H1 (cell line): Measurements from ENCODE around the gene ALK. TPM values are rescaled to one million over a fixed set of nuclear protein-coding genes. Genes with fewer than 3 reads are reported as not detected.

ENCODE experiments used
- CTCF ChIA-PET: fragments of 300-600 bp; sonication (Branson Sonifier 250); formaldehyde crosslinking; loops from one replicate; lab custom pipeline; 2021; ENCODE audit not compliant: partially characterized antibody; lab: Charles Lee
- POLR2A ChIA-PET: fragments of 300-600 bp; sonication (Branson Sonifier 250); formaldehyde crosslinking; loops from one replicate; lab custom pipeline; 2021; ENCODE audit warnings: inconsistent platforms; ENCODE audit not compliant: partially characterized antibody; lab: Charles Lee
- DNase-seq, 2 experiments: peaks; one replicate each; pipeline versions ENCODE4 v3.0.0 to v3.0.0-alpha.2; 2010 to 2022; ENCODE audit warnings: low spot score in 2 of 2, low read depth in 1 of 2, mixed read lengths in 1 of 2
- FAIRE-seq: peaks from 2 replicates; lab custom pipeline; 2011; peaks lifted over from hg19 to GRCh38; lab: Jason Lieb, UNC
- H2AFZ ChIP-seq: 2 replicates; pipeline ENCODE4 v1.8.1; 2012; ENCODE audit warnings: low read length, inconsistent platforms
- H2AK5ac ChIP-seq: 2 replicates; pipeline ENCODE4 v1.6.1; 2013; ENCODE audit warnings: low read depth, low read length
- H2BK120ac ChIP-seq: replicated peaks from 2 replicates; pipeline ENCODE3; 2013; ENCODE audit warnings: low read depth, low read length, inconsistent platforms
- H2BK12ac ChIP-seq: 2 replicates; pipeline ENCODE4 v1.6.1; 2013; ENCODE audit warnings: low read depth, low read length
- H2BK15ac ChIP-seq: 2 replicates; pipeline ENCODE4 v1.6.1; 2013; ENCODE audit warnings: low read length
- H2BK20ac ChIP-seq: 2 replicates; pipeline ENCODE4 v1.6.1; 2013; ENCODE audit warnings: low read length
- H2BK5ac ChIP-seq: 2 replicates; pipeline ENCODE4 v1.6.1; 2013; ENCODE audit warnings: low read depth, low read length
- H3K14ac ChIP-seq: 2 replicates; pipeline ENCODE4 v1.6.1; 2013; ENCODE audit warnings: inconsistent platforms; ENCODE audit not compliant: insufficient read length
- H3K18ac ChIP-seq: 2 replicates; pipeline ENCODE4 v1.6.1; 2013; ENCODE audit warnings: low read length; ENCODE audit errors: extremely low read depth
- H3K23ac ChIP-seq: 2 replicates; pipeline ENCODE4 v1.6.1; 2013; ENCODE audit warnings: inconsistent platforms; ENCODE audit not compliant: insufficient read length
- H3K23me2 ChIP-seq: 2 replicates; pipeline ENCODE4 v1.6.1; 2013; ENCODE audit warnings: low read depth, low read length
- H3K27ac ChIP-seq: 2 replicates; pipeline ENCODE4 v1.6.1; 2011; ENCODE audit warnings: low read depth, low read length, inconsistent platforms
- H3K27me3 ChIP-seq, 4 experiments: replicated peaks in 1 of 4; 1 replicate in 1 of 4; 2 replicates in 3 of 4; pipeline versions ENCODE4 v1.6.1 to v1.8.1; 2011 to 2013; ENCODE audit warnings: low read length in 3 of 4, mild to moderate bottlenecking in 3 of 4, inconsistent platforms in 2 of 4, mixed read lengths in 2 of 4, moderate library complexity in 1 of 4; ENCODE audit not compliant: control insufficient read depth in 3 of 4, insufficient read depth in 3 of 4; ENCODE audit errors: extremely low read depth in 1 of 4
- H3K36me3 ChIP-seq, 4 experiments: 2 replicates each; pipeline versions ENCODE4 v1.6.1 to v1.8.1; 2011 to 2013; ENCODE audit warnings: mild to moderate bottlenecking in 4 of 4, low read length in 3 of 4, moderate library complexity in 2 of 4, control low read depth in 1 of 4, inconsistent platforms in 1 of 4; ENCODE audit not compliant: insufficient read depth in 4 of 4, control insufficient read depth in 2 of 4
- H3K4ac ChIP-seq: replicated peaks from 2 replicates; pipeline ENCODE3; 2013; ENCODE audit warnings: low read length, low read depth, mixed read lengths, inconsistent platforms; ENCODE audit not compliant: insufficient read length
- H3K4me1 ChIP-seq, 4 experiments: replicated peaks in 1 of 4; 1 replicate in 1 of 4; 2 replicates in 3 of 4; pipeline versions ENCODE4 v1.6.1 to v1.8.1; 2011 to 2013; ENCODE audit warnings: low read length in 3 of 4, inconsistent platforms in 2 of 4, mixed read lengths in 1 of 4; ENCODE audit not compliant: insufficient read depth in 4 of 4, control insufficient read depth in 3 of 4
- H3K4me2 ChIP-seq, 2 experiments: 2 replicates each; pipeline versions ENCODE4 v1.6.1 to v1.8.1; 2011 to 2013; ENCODE audit warnings: low read depth in 2 of 2, low read length in 2 of 2, control low read depth in 1 of 2, inconsistent platforms in 1 of 2, mild to moderate bottlenecking in 1 of 2; ENCODE audit not compliant: insufficient read depth in 1 of 2
- H3K4me3 ChIP-seq, 4 experiments: fragments of 200-600, 300-600 bp in 1 of 4; sonication (generic), shearing (Covaris generic), sonication (Bioruptor Twin) in 1 of 4; 2 replicates each; pipeline versions ENCODE4 v1.5.1 to v1.8.1; 2011 to 2016; ENCODE audit warnings: low read length in 4 of 4, low read depth in 3 of 4, control low read depth in 2 of 4, inconsistent platforms in 2 of 4, mild to moderate bottlenecking in 2 of 4, mixed read lengths in 1 of 4, moderate library complexity in 1 of 4; ENCODE audit not compliant: insufficient read depth in 2 of 4; ENCODE audit errors: extremely low read depth in 1 of 4
- H3K56ac ChIP-seq: replicated peaks from 2 replicates; pipeline ENCODE3; 2013; ENCODE audit warnings: low read depth, mild to moderate bottlenecking, mixed read lengths, low read length, inconsistent platforms; ENCODE audit not compliant: insufficient read length
- H3K79me1 ChIP-seq: 2 replicates; pipeline ENCODE4 v1.6.1; 2013; ENCODE audit warnings: low read depth, low read length, control low read depth
- H3K79me2 ChIP-seq, 2 experiments: 2 replicates each; pipeline versions ENCODE4 v1.6.1 to v1.8.1; 2012 to 2013; ENCODE audit warnings: low read length in 2 of 2, mild to moderate bottlenecking in 2 of 2, inconsistent platforms in 1 of 2; ENCODE audit not compliant: insufficient read depth in 2 of 2, control insufficient read depth in 1 of 2
- H3K9ac ChIP-seq, 4 experiments: replicated peaks in 1 of 4; 1 replicate in 1 of 4; 2 replicates in 3 of 4; pipeline versions ENCODE4 v1.6.1 to v1.8.1; 2011 to 2013; ENCODE audit warnings: low read depth in 3 of 4, low read length in 3 of 4, control low read depth in 2 of 4, mild to moderate bottlenecking in 2 of 4, moderate library complexity in 2 of 4, inconsistent platforms in 1 of 4; ENCODE audit errors: extremely low read depth in 1 of 4
- H3K9me3 ChIP-seq, 2 experiments: 2 replicates each; pipeline versions ENCODE4 v1.6.1 to v1.8.1; 2012 to 2013; ENCODE audit warnings: mild to moderate bottlenecking in 2 of 2, moderate library complexity in 2 of 2, control low read depth in 1 of 2, inconsistent platforms in 1 of 2, low read depth in 1 of 2, low read length in 1 of 2, mixed read lengths in 1 of 2; ENCODE audit not compliant: insufficient read depth in 2 of 2
- H4K20me1 ChIP-seq, 2 experiments: replicated peaks in 1 of 2; 2 replicates each; pipeline versions ENCODE3 to v1.8.1; 2011 to 2013; ENCODE audit warnings: inconsistent platforms in 2 of 2, low read length in 2 of 2, mild to moderate bottlenecking in 1 of 2; ENCODE audit not compliant: insufficient read depth in 2 of 2, control insufficient read depth in 1 of 2
- H4K5ac ChIP-seq: 2 replicates; pipeline ENCODE4 v1.6.1; 2013; ENCODE audit warnings: low read length, low read depth, mixed read lengths, inconsistent platforms; ENCODE audit not compliant: insufficient read length
- H4K8ac ChIP-seq: 2 replicates; pipeline ENCODE4 v1.8.0; 2013; ENCODE audit warnings: mild to moderate bottlenecking, moderate library complexity, low read length, inconsistent platforms; ENCODE audit not compliant: insufficient read depth; ENCODE audit errors: extremely low read depth
- H4K91ac ChIP-seq: replicated peaks from 2 replicates; pipeline ENCODE3; 2013; ENCODE audit warnings: low read length, mixed read lengths, inconsistent platforms; ENCODE audit not compliant: insufficient read length
- CBX5 ChIP-seq: fragments of 300-800, 300-1000 bp; sonication (generic); IDR thresholded peaks from 2 replicates; pipeline ENCODE4 v1.7.1; 2016; ENCODE audit warnings: antibody characterized with exemption, low read length, low read depth
- CREB1 ChIP-seq: IDR thresholded peaks from 2 replicates; pipeline ENCODE4 v1.6.1; 2012; ENCODE audit warnings: inconsistent platforms
- MAFK ChIP-seq: IDR thresholded peaks from 2 replicates; pipeline ENCODE4 v1.6.1; 2012; ENCODE audit warnings: low read depth, mild to moderate bottlenecking, improper control_type of control experiment, low read length
- NRF1 ChIP-seq: IDR thresholded peaks from 2 replicates; pipeline ENCODE4 v1.6.1; 2011; ENCODE audit warnings: mild to moderate bottlenecking, low read depth, low read length, improper control_type of control experiment
- RNF2 ChIP-seq: fragments of 200-900, 300-1000 bp; sonication (generic); IDR thresholded peaks from 2 replicates; pipeline ENCODE4 v1.7.1; 2016; ENCODE audit warnings: borderline replicate concordance, low read depth, mild to moderate bottlenecking, antibody characterized with exemption, low read length; ENCODE audit not compliant: poor library complexity, severe bottlenecking; ENCODE audit errors: missing control alignments
- SAP30 ChIP-seq: fragments of 300-600 bp; sonication (generic); IDR thresholded peaks from 2 replicates; pipeline ENCODE4 v1.7.1; 2012; ENCODE audit warnings: low read length, moderate library complexity, mild to moderate bottlenecking, inconsistent platforms; ENCODE audit not compliant: insufficient read depth, insufficient replicate concordance
- SIRT6 ChIP-seq: IDR thresholded peaks from one replicate; pipeline ENCODE4 v1.7.1; 2012; ENCODE audit warnings: low read length, inconsistent platforms
- SIX5 ChIP-seq: IDR thresholded peaks from 2 replicates; pipeline ENCODE4 v1.6.1; 2011; ENCODE audit warnings: mild to moderate bottlenecking, low read depth, low read length
- TAF1 ChIP-seq: IDR thresholded peaks from 2 replicates; pipeline ENCODE4 v1.6.1; 2011; ENCODE audit warnings: mild to moderate bottlenecking, low read depth, low read length
- WGBS, 2 experiments: shearing (Covaris generic) in 1 of 2; methylation state at CpG; one replicate each; pipeline versions ENCODE4 v1.1.6 to v1.1.7; 2013 to 2015; ENCODE audit warnings: low lambda C conversion rate in 2 of 2, mixed read lengths in 2 of 2, inconsistent platforms in 1 of 2, low coverage in 1 of 2, missing lambda C conversion rate in 1 of 2; ENCODE audit not compliant: insufficient replicate concordance in 2 of 2, insufficient coverage in 1 of 2, insufficient read length in 1 of 2; ENCODE audit errors: extremely low coverage in 1 of 2, missing lambda C conversion rate in 1 of 2; 5-methylcytosine and 5-hydroxymethylcytosine counted together
- polyA plus RNA-seq, 7 experiments: library from polyadenylated mRNA; depleted of rRNA in 3 of 7; stranded (reverse) in 5 of 7; unstranded in 2 of 7; fragments of >200 nt in 5 of 7; fragments of 200-250 nt in 2 of 7; gene quantifications; 1 replicate in 5 of 7; 2 replicates in 1 of 7; 4 replicates in 1 of 7; pipeline versions ENCODE4 v1.2.1 to v1.2.3, GENCODE V29; 2011 to 2013; ENCODE audit warnings: missing spikeins in 2 of 7, mixed read lengths in 2 of 7
- total RNA-seq: library from RNA; stranded (reverse); fragmentation: NEBNext Ultra II Directional; extraction: Animal tissue kit (Norgen Biotek cat#: 25700); gene quantifications from 2 replicates; pipeline ENCODE4 v1.2.1, GENCODE V29; 2021
- TF ChIP-seq, protein P1 (sequence below): IDR thresholded peaks from 2 replicates; pipeline ENCODE4 v1.6.1; 2011; ENCODE audit warnings: low read length, improper control_type of control experiment
- TF ChIP-seq, protein P2 (sequence below): IDR thresholded peaks from 2 replicates; pipeline ENCODE4 v1.6.1; 2012; ENCODE audit warnings: low read length, inconsistent platforms

Gene ALK
- total and polyA plus RNA-seq, 2 of the 8 experiments (the other 6 are each of a cell fraction or from before 2014, with no cell fraction given), result 0.02 to 0.09 TPM

DNA sequence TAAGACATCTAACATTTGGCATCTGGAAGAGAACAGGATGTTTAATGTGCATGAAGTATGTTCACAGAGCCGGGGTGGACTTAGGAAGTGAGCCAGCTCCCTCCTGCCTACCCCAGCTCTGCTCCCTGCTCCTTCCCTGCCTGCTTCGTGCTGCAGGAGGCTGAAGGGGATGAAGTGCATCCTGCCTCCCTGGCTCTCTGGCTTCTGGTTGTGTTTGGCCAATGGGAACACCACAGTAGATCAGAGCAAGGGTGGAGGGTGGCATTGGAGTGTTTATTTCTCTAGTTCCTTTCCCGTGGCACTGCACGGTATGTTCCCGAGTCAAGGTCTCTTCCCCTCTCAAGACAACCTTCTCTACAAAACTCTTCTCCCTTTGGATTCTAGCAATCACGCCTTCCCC is 426.3 kb downstream of the ALK start:
- Histone ChIP-seq H3K27me3 (no peaks in the 10 kb centered on the region), H3K79me1 (no peaks in the 10 kb centered on the region), H2BK5ac (no peak overlapping the region), H3K18ac (no peak overlapping the region), H3K4me1 (peaks cover 0 to 1% (median 0%) of the 10 kb centered on the region in 4 experiments; a peak in 1 of 7 replicates), H3K9ac (no peak overlapping the region), H3K4me2 (no peak overlapping the region), H3K4ac (no peak overlapping the region), H2AK5ac (no peak overlapping the region), H4K5ac (no peak overlapping the region), H4K8ac (no peak overlapping the region), H3K14ac (no peak overlapping the region), H3K79me2 (no peaks in the 10 kb centered on the region), H3K23me2 (no peaks in the 10 kb centered on the region), H2BK15ac (no peak overlapping the region), H3K4me3 (no peak overlapping the region), H3K36me3 (no peaks in the 10 kb centered on the region), H2BK120ac (no peak overlapping the region), H3K56ac (no peak overlapping the region), H4K91ac (no peak overlapping the region), H3K27ac (no peak overlapping the region), H4K20me1 (no peaks in the 10 kb centered on the region), H3K9me3 (no peaks in the 10 kb centered on the region), H3K23ac (no peak overlapping the region), H2BK20ac (no peak overlapping the region), H2BK12ac (no peak overlapping the region), H2AFZ (no peak overlapping the region)
- TF ChIP-seq, protein P1, sequence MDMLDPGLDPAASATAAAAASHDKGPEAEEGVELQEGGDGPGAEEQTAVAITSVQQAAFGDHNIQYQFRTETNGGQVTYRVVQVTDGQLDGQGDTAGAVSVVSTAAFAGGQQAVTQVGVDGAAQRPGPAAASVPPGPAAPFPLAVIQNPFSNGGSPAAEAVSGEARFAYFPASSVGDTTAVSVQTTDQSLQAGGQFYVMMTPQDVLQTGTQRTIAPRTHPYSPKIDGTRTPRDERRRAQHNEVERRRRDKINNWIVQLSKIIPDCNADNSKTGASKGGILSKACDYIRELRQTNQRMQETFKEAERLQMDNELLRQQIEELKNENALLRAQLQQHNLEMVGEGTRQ, result no peak
- TF ChIP-seq SAP30, result no peak
- TF ChIP-seq SIX5, result no peak
- TF ChIP-seq TAF1, result no peak
- no peak for TF ChIP-seq SIRT6
- no peak for TF ChIP-seq NRF1
- TF ChIP-seq, protein P2, sequence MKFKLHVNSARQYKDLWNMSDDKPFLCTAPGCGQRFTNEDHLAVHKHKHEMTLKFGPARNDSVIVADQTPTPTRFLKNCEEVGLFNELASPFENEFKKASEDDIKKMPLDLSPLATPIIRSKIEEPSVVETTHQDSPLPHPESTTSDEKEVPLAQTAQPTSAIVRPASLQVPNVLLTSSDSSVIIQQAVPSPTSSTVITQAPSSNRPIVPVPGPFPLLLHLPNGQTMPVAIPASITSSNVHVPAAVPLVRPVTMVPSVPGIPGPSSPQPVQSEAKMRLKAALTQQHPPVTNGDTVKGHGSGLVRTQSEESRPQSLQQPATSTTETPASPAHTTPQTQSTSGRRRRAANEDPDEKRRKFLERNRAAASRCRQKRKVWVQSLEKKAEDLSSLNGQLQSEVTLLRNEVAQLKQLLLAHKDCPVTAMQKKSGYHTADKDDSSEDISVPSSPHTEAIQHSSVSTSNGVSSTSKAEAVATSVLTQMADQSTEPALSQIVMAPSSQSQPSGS, result no peak
- no peak for TF ChIP-seq CREB1
- no peak for TF ChIP-seq MAFK
- no peak for TF ChIP-seq RNF2
- TF ChIP-seq CBX5, result no peak
- no peak for FAIRE-seq
- POLR2A ChIA-PET, result no interaction called here
- 82% methylated on average over 6 of the region's 6 CpGs; no CpG with 5 or more reads in 1 of the 2 experiments for WGBS, 2 experiments
- CTCF ChIA-PET, result no interaction called here
- DNase-seq, result no peak
